ENCODE measurements around the gene NOX5.

DNA sequence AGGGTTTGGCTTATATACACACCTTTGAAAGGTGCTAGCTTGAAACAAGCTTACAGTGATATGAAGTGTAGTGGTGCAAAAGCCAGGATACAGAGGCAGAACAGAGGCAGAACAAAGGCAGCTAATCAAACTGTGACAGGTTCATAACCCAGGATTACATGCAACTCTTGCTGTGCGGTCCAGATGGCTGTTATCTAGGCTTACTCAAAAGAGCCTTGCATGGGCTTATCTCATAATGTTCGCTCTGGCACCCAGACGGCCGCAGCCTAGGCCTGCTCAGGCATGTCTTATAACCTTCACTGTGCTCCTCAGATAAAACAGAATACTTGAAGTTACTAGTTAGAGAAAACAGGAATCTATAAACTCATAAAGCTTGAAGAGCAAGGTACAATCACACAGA, 22.8 kb upstream of the NOX5 start:
- TF ChIP-seq CTCF (IDR thresholded peaks at IDR 0.05 in 8 of 11, conservative IDR thresholded peaks at IDR 0.05 in 3 of 11) (no peak), POLR2AphosphoS5 (IDR thresholded peaks at IDR 0.05) (no peak)
